CD4-positive, alpha-beta T cell treated with Interleukin-10 for 1 hour (primary cell): ENCODE results near the gene MYD88.

Experiments used
- DNase-seq: peaks from one replicate; pipeline ENCODE4 v3.0.0-alpha.2; 2020

The MYD88 gene

GRCh38 chr3:38168151-38169026 is 29.9 kb downstream of the MYD88 start:
- DNase-seq: no peak

- DNase-seq: no peak
These were observed 30.5 kb downstream of the MYD88 start for GRCh38 chr3:38169027-38169317.

GRCh38 chr3:38170722-38171121 is 32.3 kb downstream of the MYD88 start:
- DNase-seq: no peak

- no peak for DNase-seq
These were observed 33.2 kb downstream of the MYD88 start for GRCh38 chr3:38171622-38172021.

GRCh38 chr3:38173834-38174418 is 35.5 kb downstream of the MYD88 start:
- DNase-seq: no peak

GRCh38 chr3:38177181-38177580 is 38.7 kb downstream of the MYD88 start:
- no peak for DNase-seq

- no peak for DNase-seq
These were observed 48.3 kb downstream of the MYD88 start for GRCh38 chr3:38186781-38187180.

GRCh38 chr3:38190481-38190881 is 52.0 kb downstream of the MYD88 start:
- DNase-seq: no peak
